GM15510 (cell line): ENCODE data around the gene USP15.

ENCODE experiments used
- POLR2A ChIP-seq: IDR thresholded peaks from 3 replicates; pipeline ENCODE4 v1.6.1; 2011; ENCODE audit warnings: borderline replicate concordance; ENCODE audit not compliant: insufficient read length; ENCODE audit errors: extremely low read depth

USP15 gene

DNA sequence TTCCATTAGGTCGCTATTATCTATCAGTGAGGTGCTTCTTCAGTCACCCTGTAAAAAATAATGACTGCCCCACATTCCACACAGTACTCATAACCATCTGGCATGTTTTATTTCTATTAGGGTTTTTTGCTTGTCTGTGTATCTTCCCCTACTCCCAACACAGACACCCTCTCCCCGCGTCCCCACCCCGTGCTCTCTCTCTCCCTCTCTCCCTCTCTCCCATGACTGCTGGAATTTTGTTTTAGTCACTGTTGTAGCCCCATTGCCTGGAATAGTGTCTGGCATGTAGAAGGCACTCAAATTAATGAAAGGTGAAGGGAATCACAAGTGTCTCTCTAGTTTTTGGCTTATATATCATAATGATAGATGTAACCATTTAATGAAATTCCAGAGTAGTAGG, 103.3 kb downstream of the USP15 start:
- TF ChIP-seq POLR2A, result no peak

DNA sequence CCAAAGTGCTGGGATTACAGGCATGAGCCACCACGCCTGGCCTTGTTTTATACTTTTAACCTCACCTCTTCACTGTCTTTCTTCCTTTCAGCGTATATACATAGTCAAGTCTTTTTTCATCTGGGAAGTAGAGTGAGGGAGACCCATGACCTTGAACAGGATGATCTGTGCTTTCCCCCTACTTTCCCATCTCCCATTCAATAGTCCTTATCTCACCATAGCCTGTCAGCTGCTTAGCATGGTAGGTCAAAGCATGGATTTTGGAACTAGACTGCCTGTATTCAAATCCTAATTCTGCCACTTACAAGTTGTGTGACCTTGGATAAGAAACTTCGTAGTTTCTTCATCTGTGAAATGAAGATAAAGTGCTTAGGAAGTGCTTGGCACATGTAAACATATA, 110.0 kb downstream of the USP15 start:
- no peak for TF ChIP-seq POLR2A

DNA sequence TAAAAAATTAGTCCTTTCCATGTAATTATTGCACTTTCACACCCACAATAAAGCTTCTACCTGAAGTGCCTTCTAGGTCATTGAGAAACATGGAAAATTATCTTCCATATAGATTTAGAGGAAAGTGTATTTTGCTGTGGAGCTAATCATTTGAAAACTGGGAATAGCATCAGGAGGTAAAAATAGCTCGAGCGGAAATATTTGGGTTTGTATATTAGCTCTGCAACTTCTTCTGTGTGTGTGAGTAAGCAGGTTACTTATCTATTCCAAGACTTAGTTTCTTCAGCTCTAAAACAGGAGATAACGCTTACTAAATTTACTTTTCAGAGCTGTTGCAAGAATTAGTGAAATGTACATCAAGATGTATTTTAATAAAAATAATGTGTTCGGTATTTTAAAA, 111.5 kb downstream of the USP15 start:
- TF ChIP-seq POLR2A, result no peak

DNA sequence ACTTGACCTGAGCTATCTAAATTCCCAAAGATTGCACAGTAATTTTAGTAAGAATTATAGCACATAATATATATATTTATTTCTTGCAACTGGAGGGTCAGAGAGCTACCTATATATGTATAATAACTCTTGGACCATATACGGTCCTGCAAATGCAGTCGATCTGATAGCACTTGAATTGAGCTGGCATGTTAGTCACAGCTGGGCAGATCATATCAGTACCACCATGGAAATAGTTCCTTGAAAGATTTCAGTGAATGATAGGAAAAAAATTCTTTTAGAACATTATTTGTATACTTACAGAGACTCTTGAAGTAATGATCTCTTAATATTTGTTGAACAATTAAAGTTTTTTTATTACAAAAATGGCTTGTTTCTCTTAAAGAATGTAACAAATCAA, 111.9 kb downstream of the USP15 start:
- no peak for TF ChIP-seq POLR2A

DNA sequence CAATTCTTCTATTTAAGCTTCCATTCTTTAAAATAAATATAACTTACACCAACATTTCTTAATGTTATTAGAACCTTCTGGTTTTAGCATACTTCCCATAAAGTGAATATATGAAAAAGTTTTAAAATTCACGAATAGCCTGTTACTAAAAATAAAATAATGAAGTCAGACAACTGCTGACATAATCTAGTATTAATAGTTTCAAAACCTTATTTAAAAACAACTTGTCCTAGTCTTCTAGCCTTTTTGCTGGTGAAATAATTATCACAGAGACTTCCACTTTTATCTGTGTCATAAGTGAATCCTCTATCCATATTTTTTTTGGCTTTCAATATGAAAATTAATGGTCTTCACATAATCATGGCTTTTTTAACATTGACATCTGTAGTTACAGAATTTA, 112.6 kb downstream of the USP15 start:
- TF ChIP-seq POLR2A, result no peak

DNA sequence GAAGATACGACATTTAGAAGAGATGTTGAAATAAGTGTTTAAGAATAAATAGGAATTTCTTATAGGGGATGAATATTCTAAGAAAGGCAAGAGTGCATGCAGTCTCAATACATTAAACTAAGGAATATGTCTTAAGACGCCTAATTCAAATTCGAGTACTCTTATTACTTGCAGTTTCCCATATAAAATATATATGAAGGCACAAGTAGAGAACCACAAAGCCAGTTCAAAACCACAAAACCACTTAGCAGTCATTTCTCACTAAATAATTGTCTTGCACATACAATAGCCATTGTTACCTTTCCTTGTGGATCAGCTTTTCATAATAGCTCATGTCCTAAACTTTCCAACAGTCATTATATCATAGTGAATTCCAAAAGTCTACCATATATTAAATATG, 115.4 kb downstream of the USP15 start:
- TF ChIP-seq POLR2A, result no peak

DNA sequence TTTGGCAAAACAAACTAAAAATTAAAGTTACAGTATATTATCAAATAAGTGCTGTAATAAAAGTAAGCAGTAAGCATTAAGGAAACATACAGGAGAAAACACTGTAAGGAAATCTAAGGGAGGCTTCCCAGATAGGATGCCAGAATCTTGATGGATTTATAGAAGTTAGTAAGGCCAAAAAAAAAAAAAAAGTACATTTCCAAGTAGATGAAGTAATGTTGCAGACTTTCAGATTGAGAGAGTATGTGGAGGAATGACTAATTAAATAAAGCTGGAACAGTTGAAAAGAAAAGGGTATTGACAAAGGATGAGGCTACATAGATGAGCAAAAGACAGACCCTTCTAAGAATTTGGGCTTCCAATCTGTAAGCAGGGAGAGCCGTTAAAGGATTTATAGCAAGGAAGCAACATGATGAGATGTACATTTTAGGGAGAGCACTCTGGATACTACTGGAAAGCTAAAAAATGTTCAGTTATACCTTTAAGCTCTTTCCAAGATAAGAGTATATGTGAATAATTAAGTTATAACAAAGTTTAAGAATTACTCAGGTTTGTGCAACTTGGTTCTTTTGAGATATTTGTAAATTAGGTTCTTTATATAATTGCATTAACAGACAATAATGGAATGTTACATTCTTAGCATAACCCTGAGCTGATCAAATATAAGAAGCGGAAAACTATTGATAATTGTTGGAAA, 119.0 kb downstream of the USP15 start:
- no peak for TF ChIP-seq POLR2A

DNA sequence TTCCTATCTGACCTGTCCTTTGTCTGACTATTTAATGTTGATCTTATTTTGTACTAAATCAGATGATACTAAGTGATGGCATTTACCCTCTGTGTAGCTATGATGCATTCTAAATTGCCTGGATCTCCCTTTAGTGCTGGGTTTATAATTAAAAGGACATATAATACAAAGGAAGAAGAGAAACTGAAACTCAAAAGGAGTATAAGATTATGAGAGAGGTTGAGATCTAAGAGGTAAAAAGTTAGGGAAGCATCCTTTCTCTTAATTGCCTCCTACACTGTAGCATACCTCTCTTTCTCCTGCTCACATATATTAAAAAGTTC, 119.5 kb downstream of the USP15 start:
- TF ChIP-seq POLR2A, result no peak

DNA sequence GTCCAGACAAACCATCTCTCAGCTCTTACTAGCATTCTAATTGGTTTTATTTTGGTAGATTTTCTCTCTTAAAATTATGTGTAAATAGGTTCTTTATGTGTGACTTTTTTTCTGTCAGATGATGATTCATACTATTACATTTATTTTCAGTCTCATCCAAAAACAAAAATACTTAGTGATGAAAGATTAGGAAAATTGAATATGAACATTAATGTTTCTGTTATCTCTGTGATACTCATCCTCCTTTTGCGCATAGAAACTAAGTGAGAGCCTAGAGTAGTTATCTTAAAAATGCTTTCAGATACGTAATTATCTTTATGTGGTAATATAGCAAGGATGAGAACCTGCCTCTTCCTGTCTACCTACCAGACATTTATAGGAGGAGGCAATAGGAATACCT, 122.3 kb downstream of the USP15 start:
- no peak for TF ChIP-seq POLR2A

DNA sequence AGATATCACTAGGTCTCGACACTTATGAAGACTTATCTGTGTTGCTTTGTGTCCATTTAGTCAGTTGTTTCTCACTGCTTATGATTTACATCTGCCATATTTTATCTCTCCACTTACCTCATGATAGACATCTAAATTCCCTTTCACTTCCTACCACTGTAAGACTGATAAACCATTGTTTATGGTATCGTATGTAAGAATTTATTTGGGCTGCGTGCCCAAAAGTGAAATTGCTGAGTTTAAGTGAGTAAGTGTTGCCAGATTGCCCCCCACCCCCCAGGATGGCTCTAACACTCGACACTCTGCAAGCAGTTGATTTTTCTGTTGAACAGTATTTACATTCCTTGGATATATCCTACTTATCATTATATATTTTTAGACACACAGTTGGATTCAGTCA, 136.5 kb downstream of the USP15 start:
- TF ChIP-seq POLR2A, result no peak

DNA sequence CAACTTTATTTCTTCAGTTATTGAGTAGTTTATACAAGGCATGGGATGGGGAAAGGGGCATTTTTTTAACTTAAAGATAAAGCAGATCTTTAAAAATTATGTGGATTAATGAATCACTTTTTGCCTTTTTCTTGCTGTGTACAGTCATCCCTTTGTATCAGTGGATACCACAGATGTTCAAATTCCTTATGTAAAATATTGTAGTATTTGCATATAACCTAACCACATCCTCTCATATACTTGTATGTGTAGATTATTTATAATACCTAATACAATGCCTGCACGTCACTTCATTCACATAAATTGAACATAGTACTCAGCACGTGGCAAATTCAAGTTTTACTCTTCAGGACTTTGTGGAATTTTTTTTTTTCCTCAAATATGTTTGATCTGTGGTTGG, 139.9 kb downstream of the USP15 start:
- no peak for TF ChIP-seq POLR2A

DNA sequence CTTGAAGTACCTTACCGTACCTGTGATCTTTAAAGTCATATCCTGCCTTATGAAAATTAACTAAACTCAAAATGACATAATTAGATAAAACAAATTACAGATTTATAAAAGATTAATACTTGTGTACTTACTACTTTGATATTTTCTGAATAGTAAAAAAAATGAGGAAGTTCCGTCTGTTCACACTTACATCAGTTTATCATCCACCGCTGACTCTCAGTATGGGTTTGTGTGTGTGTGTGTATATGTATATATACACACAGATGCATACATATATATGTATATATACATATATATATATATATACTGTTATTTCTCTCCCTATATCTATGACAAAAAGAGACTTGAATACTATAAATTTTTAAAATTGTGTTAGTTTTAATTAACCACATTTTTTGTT, 141.4 kb downstream of the USP15 start:
- TF ChIP-seq POLR2A, result no peak

DNA sequence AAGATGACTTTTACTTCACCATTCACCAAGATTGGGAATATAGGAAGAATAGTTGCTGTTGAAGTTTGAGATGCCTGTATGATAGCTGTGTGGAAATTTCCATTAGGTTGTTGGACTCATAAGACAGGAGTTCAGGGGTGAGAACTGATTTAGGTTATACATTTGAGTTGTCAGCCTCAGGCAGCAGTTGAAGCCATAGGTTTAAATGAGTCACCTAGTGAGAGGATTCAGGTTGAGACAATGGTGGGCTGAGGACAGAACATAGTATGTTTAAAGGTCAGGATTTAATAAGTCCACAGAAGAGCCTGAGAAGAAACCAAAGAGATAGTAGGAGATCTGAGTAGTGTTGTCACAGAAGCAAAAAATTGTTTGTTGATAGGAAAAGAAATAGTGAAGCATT, 142.8 kb downstream of the USP15 start:
- TF ChIP-seq POLR2A, result no peak

DNA sequence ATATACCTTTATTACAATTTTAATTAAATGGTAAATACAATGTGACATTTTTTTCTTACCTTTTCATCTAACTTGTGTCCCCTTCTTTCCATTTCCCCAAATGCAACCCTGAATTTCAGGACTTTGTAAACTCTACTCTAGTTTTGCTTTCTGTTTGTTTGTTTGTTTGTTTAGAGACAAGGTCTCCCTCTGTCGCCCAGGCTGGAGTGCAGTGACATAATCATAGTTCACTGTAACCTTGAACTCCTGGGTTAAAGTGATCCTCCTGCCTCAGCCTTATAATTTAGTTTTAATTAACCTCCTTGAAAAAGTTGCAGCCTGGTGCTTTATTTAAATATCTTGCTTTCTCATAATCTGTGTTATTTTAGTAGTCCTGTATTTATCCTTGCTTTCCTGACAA, 147.4 kb downstream of the USP15 start:
- no peak for TF ChIP-seq POLR2A

DNA sequence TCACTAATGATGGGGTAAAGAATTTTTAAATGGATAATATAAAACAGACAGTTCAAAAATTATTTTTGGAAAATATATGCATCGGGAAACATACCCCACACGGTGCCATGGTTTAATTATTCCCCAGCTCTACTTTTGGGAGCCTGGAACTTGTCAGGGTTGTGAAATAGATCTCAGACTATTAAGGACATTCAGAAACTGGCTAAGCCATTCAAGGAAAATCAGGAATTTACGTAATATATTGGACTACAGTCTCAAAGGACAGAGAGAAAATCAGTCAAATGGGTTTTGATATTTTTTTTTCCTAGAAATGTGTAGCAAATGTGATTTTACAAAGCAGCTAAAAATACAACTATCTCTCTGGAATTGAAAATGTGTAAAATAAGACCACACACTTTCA, 148.9 kb downstream of the USP15 start:
- TF ChIP-seq POLR2A, result no peak

DNA sequence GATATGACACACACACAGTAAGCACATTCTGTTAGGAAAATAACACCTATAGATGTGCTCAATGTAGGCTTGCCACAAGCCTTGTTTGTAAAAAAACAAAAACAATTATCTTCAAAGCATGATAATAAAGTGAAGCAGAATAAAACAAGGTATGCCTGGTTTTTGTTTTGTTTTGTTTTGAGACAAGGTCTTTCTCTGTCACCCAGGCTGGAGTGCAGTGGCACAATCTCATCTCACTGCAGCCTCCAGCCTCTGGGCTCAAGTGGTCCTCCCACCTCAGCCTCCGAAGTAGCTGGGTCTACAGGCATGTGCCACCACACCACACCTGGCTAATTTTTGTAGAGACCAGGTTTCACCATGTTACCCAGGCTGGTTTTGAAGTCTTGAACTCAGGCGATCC, 154.0 kb downstream of the USP15 start:
- TF ChIP-seq POLR2A, result no peak

DNA sequence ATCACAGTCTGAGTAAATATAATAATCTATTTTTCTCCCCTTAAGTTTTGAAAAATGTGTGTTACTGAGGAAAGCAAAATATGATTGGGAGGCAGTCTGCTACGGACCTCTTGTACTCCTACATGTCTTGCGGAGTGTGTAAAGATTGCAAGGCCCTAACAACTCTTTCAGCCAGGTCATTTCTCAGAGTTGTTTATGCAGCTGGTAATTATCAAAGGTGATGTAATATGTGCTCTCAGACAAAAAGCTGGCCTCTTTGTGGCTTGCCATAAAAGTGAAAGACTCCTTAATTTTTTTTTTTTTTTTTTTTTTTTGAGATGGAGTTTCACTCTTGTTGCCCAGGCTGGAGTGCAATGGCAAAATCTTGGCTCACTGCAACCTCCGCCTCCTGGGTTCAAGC, 165.9 kb downstream of the USP15 start:
- TF ChIP-seq POLR2A, result no peak

DNA sequence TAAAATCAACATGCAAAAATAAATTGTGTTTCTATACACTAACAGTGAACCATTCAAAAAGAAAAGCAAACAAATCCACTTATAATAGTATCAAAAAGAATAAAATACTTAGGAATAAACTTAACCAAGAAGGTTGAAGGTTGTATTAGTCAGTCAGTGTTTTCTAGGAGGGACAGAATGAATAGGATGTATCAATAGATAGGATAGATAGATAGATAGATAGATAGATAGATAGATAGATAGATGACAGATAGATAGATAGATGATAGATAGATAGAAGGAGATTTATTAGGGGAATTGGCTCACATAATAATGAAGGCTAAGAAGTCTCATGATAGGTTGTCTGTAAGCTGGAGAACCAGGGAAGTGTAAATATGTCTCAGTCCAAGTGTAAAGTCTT, 169.3 kb downstream of the USP15 start:
- no peak for TF ChIP-seq POLR2A

DNA sequence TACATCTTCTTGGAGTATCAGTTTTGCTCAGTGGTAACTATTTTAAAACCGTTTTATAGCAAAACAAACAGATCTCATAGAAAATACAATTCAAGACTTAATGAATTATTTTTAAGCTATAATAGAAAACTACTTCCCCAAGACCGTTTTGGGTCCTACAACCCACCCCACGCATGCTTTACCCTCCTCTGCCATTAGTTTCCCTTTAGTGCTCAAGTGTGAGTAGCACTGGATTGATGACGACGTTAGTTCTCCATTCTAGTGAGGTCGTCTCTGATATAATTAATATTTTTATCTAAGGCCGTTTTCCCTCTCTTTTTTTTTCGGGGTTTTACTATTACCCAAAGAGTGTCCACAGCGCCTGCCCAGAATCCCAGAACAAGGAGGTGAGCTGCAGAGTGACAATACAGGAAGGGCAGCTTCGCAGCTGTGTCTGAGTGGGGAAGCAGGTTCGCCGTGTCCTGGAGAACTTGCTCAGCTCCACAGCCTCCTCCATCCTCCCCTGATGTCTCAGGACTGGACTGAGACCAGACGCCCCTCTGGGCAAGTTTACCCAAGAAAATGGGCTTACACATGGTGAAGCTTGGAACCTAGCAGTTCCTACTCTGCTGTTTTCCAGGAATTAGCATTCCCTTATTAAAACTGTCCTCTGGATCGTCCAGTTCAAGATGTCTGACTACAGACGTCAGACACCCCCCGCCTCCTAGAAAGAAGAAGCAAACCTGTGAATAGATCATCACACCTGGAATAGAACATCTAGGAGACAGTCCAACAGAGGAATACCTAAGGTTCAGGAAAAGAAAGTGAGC, 174.5 kb downstream of the USP15 start:
- TF ChIP-seq POLR2A, result no peak
